Thoracic aorta (tissue), 2 donors: ENCODE data around the gene RASSF4. TPM values are rescaled to one million over a fixed set of nuclear protein-coding genes. Genes with fewer than 3 reads are reported as not detected.

Experiments
- ATAC-seq: fragments of 150-250 bp; one replicate; pipeline ENCODE4 v1.8.0; 2017; ENCODE audit warnings: low read depth; ENCODE audit not compliant: insufficient number of reproducible peaks, low FRiP score
- DNase-seq: peaks from one replicate; pipeline ENCODE4 v3.0.0-alpha.2; 2020; ENCODE audit warnings: low spot score
- H3K27ac ChIP-seq, 2 donors: fragments of 200-600 bp; sonication (generic); 1 replicate in 1 of 2; 2 replicates in 1 of 2; pipeline ENCODE4 v1.5.1; 2016; ENCODE audit warnings: mild to moderate bottlenecking in 2 of 2, moderate library complexity in 2 of 2
- H3K27me3 ChIP-seq: fragments of 200-600 bp; sonication (generic); replicated peaks from 2 replicates; pipeline ENCODE4 v1.6.0; 2016; ENCODE audit warnings: mild to moderate bottlenecking; ENCODE audit not compliant: insufficient read depth
- H3K36me3 ChIP-seq: fragments of 200-600 bp; sonication (generic); one replicate; pipeline ENCODE4 v1.5.1; 2016
- H3K4me1 ChIP-seq, 2 donors: fragments of 200-600 bp; sonication (generic); 1 replicate in 1 of 2; 2 replicates in 1 of 2; pipeline versions ENCODE4 v1.5.1 to v1.6.0; 2016; ENCODE audit warnings: low read depth in 2 of 2, mild to moderate bottlenecking in 1 of 2; ENCODE audit not compliant: control insufficient read depth in 1 of 2
- H3K4me3 ChIP-seq: fragments of 200-600 bp; sonication (generic); 2 replicates; pipeline ENCODE4 v1.5.1; 2016; ENCODE audit warnings: mild to moderate bottlenecking
- H3K9me3 ChIP-seq: fragments of 200-600 bp; sonication (generic); 2 replicates; pipeline ENCODE4 v1.5.1; 2016
- total RNA-seq, 2 donors: library from RNA; depleted of rRNA; stranded (reverse); fragments of >200 nt; gene quantifications; one replicate each; pipeline versions ENCODE4 v1.1.0 to v1.2.3, GENCODE V29; 2016
- TF ChIP-seq, protein P1 (sequence below): fragments of 200-600 bp; sonication (generic); IDR thresholded peaks from one replicate; pipeline ENCODE4 v1.5.1; 2019; ENCODE audit warnings: antibody characterized with exemption

RASSF4 gene
- total RNA-seq, 2 donors from 2014 or later = 48.5 to 68.5 TPM

DNA sequence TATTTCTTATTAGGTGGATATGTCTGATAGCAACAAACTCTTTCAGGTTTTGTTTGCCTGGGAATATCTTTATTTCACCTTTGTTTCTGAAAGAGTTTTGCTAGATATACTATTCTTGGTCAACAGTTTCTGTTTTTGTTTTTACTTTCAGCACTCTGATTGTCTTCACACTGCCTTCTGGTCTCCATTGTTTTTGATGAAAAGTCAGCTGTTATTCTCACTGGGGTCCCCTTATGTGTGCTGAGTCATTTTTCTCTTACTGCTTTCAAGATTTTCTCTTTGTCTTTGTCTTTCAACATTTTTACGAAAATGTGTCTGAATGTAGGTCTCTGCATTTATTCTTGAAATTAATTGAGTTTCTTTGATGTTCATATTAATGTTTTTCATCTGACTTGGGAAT, 15.2 kb upstream of the RASSF4 start:
- Histone ChIP-seq H3K9me3 (peaks cover 4% of the 10 kb centered on the region), H3K4me1 (peaks cover 0 to 4% of the 10 kb centered on the region in 2 donors), H3K27me3 (no peaks in the 10 kb centered on the region), H3K36me3 (no peaks in the 10 kb centered on the region), H3K4me3 (no peak overlapping the region), H3K27ac (no peak overlapping the region)
- TF ChIP-seq, protein P1, sequence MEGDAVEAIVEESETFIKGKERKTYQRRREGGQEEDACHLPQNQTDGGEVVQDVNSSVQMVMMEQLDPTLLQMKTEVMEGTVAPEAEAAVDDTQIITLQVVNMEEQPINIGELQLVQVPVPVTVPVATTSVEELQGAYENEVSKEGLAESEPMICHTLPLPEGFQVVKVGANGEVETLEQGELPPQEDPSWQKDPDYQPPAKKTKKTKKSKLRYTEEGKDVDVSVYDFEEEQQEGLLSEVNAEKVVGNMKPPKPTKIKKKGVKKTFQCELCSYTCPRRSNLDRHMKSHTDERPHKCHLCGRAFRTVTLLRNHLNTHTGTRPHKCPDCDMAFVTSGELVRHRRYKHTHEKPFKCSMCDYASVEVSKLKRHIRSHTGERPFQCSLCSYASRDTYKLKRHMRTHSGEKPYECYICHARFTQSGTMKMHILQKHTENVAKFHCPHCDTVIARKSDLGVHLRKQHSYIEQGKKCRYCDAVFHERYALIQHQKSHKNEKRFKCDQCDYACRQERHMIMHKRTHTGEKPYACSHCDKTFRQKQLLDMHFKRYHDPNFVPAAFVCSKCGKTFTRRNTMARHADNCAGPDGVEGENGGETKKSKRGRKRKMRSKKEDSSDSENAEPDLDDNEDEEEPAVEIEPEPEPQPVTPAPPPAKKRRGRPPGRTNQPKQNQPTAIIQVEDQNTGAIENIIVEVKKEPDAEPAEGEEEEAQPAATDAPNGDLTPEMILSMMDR = no peak
- no peak for ATAC-seq
- no peak for DNase-seq

DNA sequence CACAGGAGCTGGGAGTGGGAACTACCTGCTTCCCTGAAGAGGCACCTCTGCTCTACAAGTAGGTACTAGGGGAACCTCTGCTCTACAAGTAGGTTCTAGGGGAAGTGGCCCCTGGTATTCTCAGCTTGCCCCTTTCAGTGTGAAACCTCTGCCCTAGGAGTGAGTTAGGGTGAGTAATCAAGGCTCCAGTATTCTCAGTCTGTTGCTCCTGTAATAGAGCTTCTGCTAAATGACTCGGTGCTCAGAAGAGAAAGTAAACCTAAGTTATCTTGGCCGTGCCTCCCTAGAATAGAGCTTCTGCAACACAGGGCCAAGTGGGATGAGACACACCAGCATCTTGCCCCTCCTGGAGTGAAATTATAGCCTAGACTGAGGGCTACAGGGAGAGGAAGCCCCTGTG, 13.4 kb upstream of the RASSF4 start:
- Histone ChIP-seq H3K36me3 (no peaks in the 10 kb centered on the region), H3K27me3 (no peaks in the 10 kb centered on the region), H3K4me3 (no peak overlapping the region), H3K4me1 (peaks cover 0 to 5% of the 10 kb centered on the region in 2 donors), H3K27ac (no peak overlapping the region), H3K9me3 (peaks cover 4% of the 10 kb centered on the region)
- no peak for ATAC-seq
- TF ChIP-seq, protein P1 = no peak
- no peak for DNase-seq

DNA sequence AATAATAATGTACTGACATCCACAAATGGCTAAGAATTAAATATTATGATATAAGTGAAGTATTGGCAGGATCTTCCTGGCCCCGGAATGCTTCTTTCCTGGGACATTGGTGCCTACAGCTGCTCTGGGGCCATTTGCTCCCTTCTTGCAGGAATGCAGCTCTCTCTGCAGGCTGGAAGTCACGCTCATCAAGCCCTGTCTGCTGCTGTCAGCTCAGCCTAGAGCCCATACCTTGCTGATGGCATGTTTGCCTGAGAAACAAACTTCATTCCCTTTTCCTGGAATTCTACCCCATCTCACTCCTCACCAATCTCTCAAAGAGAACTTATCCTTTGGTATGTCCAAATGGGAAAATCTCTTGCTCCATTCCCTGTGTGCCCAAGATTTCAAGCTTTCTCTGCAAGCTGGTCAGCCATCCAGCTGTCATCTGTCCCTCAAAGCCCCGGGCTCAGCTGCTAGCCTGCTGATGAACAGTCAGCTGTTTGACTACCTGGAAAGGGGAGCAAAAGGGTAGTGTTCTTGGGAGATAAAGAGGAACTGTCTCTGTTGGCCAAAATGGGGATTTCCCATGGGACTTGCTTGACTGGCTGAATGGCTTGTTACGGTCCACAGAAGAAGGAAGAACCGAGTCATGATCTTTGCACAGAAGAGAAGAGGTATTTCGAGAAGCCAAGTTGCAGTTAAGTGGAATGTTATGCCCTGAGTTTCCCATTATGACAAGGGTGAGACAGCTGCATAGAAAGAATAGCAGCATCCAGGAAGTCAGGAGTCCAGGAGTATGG, 12.0 kb upstream of the RASSF4 start:
- TF ChIP-seq, protein P1 = no peak
- ATAC-seq = no peak
- H3K4me1 ChIP-seq = peaks cover 0 to 5% of the 10 kb centered on the region in 2 donors

DNA sequence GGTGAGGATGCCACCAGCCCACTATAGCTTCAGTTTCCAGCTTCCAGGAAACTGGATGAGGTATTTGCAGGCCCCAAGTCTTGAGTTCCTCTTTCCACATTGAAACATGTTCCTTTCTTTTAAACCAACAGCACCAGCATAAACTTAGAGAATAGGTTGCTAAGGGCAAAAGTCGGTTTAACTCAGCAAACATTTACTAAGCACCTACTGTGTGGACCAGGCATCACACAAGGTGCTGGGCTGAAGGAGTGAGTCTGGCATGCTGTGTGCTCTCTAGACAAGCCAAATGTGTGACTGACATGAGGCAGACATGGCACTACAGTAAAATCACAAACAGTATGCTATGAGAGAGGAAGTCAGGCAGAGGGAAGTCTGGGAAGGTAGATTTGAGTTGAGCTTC, 11.0 kb upstream of the RASSF4 start:
- Histone ChIP-seq H3K4me1 (peaks cover 0 to 5% of the 10 kb centered on the region in 2 donors), H3K36me3 (no peaks in the 10 kb centered on the region), H3K27ac (no peak overlapping the region), H3K27me3 (no peaks in the 10 kb centered on the region), H3K9me3 (peaks cover 4% of the 10 kb centered on the region), H3K4me3 (no peak overlapping the region)
- ATAC-seq = no peak
- no peak for DNase-seq
- TF ChIP-seq, protein P1 = no peak

More for the DNA sequence above, 12.0 kb upstream of the RASSF4 start:
- Histone ChIP-seq H3K27ac (no peak overlapping the region), H3K36me3 (no peaks in the 10 kb centered on the region), H3K27me3 (no peaks in the 10 kb centered on the region), H3K4me3 (no peak overlapping the region), H3K9me3 (peaks cover 4% of the 10 kb centered on the region)
- DNase-seq = no peak

DNA sequence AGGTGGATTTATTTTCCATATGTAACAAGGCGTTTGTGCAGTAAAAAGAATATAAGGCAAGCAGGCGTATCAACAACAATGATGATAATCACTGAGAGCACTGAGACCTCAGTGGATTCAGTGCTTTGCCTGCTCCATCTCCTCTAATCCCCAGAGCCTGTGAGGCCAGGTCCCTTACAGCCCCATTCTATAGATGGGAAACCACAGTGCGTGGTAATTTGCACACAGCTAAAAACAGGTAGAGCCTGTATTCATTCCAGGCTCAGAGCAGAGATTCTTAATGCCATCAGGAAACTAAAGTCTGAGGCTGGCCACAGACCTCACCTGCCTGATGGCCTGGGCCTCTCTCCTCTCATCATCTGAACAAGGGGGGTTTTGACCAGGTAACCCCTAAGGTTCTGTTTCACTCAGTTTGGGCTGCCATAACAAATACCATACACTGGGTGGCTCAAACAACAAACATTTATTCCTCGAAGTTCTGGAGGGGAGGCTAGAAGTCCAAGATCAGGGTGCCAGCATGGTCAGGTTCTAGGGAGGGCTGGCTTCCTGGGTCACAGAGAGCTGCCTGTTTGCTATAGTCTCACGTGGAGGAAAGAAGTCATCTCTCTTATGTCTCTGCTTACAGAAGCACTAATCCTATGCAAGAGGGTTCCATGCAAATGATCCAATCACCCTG, 10.3 kb upstream of the RASSF4 start:
- Histone ChIP-seq H3K9me3 (peaks cover under 1% of the 10 kb centered on the region), H3K36me3 (no peaks in the 10 kb centered on the region), H3K4me3 (no peak overlapping the region), H3K27me3 (no peaks in the 10 kb centered on the region), H3K4me1 (peaks cover 0 to 5% of the 10 kb centered on the region in 2 donors), H3K27ac (no peak overlapping the region)
- TF ChIP-seq, protein P1 = no peak
- ATAC-seq (no peak), DNase-seq (no peak)
